ENCODE data around the gene DLG1. TPM values are rescaled to one million over a fixed set of nuclear protein-coding genes. Genes with fewer than 3 reads are reported as not detected.

The DLG1 gene
- total RNA-seq, 4 donors from 2014 or later, result 134 to 211 (median 152) TPM

GRCh38 chr3:197189623-197190022, 108.8 kb downstream of the DLG1 start:
- Histone ChIP-seq H3K27me3 (no peaks in the 10 kb centered on the region), H3K4me3 (no peak overlapping the region), H3K36me3 (no peaks in the 10 kb centered on the region), H3K4me1 (no peaks in the 10 kb centered on the region), H3K27ac (no peak overlapping the region), H3K9me3 (no peaks in the 10 kb centered on the region)
- TF ChIP-seq CTCF (IDR thresholded peaks at IDR 0.05) (no peak), POLR2A (IDR thresholded peaks at IDR 0.05) (no peak), EP300 (IDR thresholded peaks at IDR 0.05; ENCODE audit: low read depth) (no peak), POLR2AphosphoS5 (IDR thresholded peaks at IDR 0.05) (no peak)
- WGBS, 2 donors (ENCODE audit: low coverage in 1 of 2), result 45 to 49% methylated on average over 2 to 3 of the region's 3 CpGs
- in situ Hi-C loops (cut with MboI; ENCODE audit: low pct_ligation_motif_present in 1 of 4, low pct_unique_long_range_greater_than_20kb in 1 of 4, low sequenced_read_pairs in 3 of 4) (loop anchor here in 2 of 4 donors (25.0 kb wide), 1 partner anchor 202 kb away; no protein-coding TSS in a partner anchor), intact Hi-C loops (cut with DNase I; ENCODE audit: low total_unique reads) (loop anchor here (1.0 to 10.0 kb wide), 2 partner anchors 13 to 195 kb away; no protein-coding TSS in a partner anchor)
- DNase-seq, result no peak

- no peak for DNase-seq
- Histone ChIP-seq H3K36me3 (no peaks in the 10 kb centered on the region), H3K27ac (no peak overlapping the region), H3K9me3 (no peaks in the 10 kb centered on the region), H3K4me1 (no peaks in the 10 kb centered on the region), H3K27me3 (no peaks in the 10 kb centered on the region), H3K4me3 (no peak overlapping the region)
- TF ChIP-seq EP300 (IDR thresholded peaks at IDR 0.05; ENCODE audit: low read depth) (no peak), POLR2AphosphoS5 (IDR thresholded peaks at IDR 0.05) (no peak), CTCF (IDR thresholded peaks at IDR 0.05) (no peak), POLR2A (IDR thresholded peaks at IDR 0.05) (no peak)
- in situ Hi-C loops (cut with MboI; ENCODE audit: low pct_ligation_motif_present in 1 of 4, low pct_unique_long_range_greater_than_20kb in 1 of 4, low sequenced_read_pairs in 3 of 4), result loop anchor here in 2 of 4 donors (25.0 kb wide), 1 partner anchor 202 kb away; no protein-coding TSS in a partner anchor
- intact Hi-C loops (cut with DNase I; ENCODE audit: low total_unique reads), result loop anchor here (1.0 to 10.0 kb wide), 2 partner anchors 13 to 194 kb away; no protein-coding TSS in a partner anchor
- 73 to 75% methylated on average over 3 of the region's 3 CpGs for WGBS, 2 donors (ENCODE audit: low coverage in 1 of 2)
Observed at GRCh38 chr3:197188963-197189362, 109.4 kb downstream of the DLG1 start.

DNA sequence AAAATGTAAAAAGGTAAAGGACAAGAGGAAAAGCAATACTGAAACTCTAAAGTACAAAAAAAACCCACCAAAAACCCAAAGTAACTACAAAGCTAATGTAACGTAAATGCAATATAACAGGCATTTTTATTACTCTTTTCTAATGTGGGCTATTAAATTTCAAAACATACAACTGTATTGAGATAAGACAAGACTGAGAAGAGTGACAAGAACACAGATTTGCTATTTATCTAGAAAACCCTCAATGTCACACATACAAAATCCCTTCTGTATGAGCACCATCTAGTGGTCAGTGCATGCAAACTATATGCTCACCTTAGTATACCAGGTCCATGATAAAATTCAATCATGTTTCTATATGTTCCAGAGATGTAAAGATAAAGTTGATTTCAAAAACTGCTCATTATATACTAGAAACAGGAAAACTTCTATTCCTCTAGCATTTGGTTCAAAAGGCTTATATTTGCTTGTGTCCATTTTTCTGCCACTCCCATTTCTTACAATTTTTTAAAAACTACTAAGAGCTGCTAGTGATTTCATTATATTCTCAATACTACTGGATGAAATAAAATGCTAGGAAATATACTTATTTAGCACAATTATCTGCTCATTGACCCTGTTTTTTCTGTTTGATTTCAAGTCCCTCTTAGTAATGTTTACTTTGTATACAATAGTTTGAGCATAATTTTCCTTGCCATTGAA, 111.4 kb downstream of the DLG1 start:
- H3K36me3 ChIP-seq, result no peaks in the 10 kb centered on the region
- H3K27me3 ChIP-seq, result no peaks in the 10 kb centered on the region
- TF ChIP-seq POLR2AphosphoS5 (IDR thresholded peaks at IDR 0.05) (no peak), CTCF (IDR thresholded peaks at IDR 0.05) (peak; percentile 61 to 86 (median 79)), POLR2A (IDR thresholded peaks at IDR 0.05) (no peak), EP300 (IDR thresholded peaks at IDR 0.05; ENCODE audit: low read depth) (no peak)
- no peak overlapping the region for H3K4me3 ChIP-seq
- in situ Hi-C loops (cut with MboI; ENCODE audit: low pct_ligation_motif_present in 1 of 4, low pct_unique_long_range_greater_than_20kb in 1 of 4, low sequenced_read_pairs in 3 of 4), result loop anchor here in 2 of 4 donors (25.0 kb wide), 1 partner anchor 200 kb away; no protein-coding TSS in a partner anchor
- DNase-seq, result no peak
- H3K4me1 ChIP-seq, result no peaks in the 10 kb centered on the region
- intact Hi-C loops (cut with DNase I; ENCODE audit: low total_unique reads), result loop anchor here (10.0 kb wide), 1 partner anchor 192 kb away; no protein-coding TSS in a partner anchor
- 38 to 58% methylated on average over 1 of the region's 1 CpG for WGBS, 2 donors (ENCODE audit: low coverage in 1 of 2)
- no peaks in the 10 kb centered on the region for H3K9me3 ChIP-seq
- no peak overlapping the region for H3K27ac ChIP-seq

DNA sequence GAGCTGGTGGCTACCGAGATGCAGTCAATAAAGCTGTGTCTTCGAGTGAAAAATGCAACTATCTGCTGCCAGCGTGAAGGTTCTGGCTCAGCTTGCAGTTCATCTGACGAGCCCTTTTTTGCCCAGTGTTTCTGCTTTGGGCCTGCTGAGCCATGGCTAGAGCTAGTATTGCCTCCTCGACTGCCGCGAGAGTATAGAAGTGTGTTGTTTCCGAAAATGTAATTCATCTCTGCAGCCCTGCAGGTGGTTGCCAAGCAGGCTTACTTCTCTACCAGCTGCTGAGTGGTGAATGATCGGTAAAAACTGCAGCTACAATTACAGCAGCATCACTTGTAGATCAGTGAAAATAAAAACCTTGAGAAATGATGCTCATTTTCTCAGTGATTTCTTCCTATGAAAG, 114.8 kb downstream of the DLG1 start:
- TF ChIP-seq CTCF (IDR thresholded peaks at IDR 0.05), result no peak
- no peak for TF ChIP-seq POLR2AphosphoS5 (IDR thresholded peaks at IDR 0.05)
- TF ChIP-seq POLR2A (IDR thresholded peaks at IDR 0.05), result no peak
- TF ChIP-seq EP300 (IDR thresholded peaks at IDR 0.05; ENCODE audit: low read depth), result no peak
- intact Hi-C loops (cut with DNase I; ENCODE audit: low total_unique reads) (loop anchor here (10.0 kb wide), 1 partner anchor 189 kb away; no protein-coding TSS in a partner anchor), in situ Hi-C loops (cut with MboI; ENCODE audit: low pct_ligation_motif_present in 1 of 4, low pct_unique_long_range_greater_than_20kb in 1 of 4, low sequenced_read_pairs in 3 of 4) (loop anchor here in 2 of 4 donors (25.0 kb wide), 1 partner anchor 196 kb away; no protein-coding TSS in a partner anchor)
- Histone ChIP-seq H3K9me3 (no peaks in the 10 kb centered on the region), H3K27ac (no peak overlapping the region), H3K27me3 (no peaks in the 10 kb centered on the region), H3K36me3 (no peaks in the 10 kb centered on the region), H3K4me1 (no peaks in the 10 kb centered on the region), H3K4me3 (no peak overlapping the region)
- DNase-seq, result no peak
- WGBS, 2 donors (ENCODE audit: low coverage in 1 of 2), result 88 to 92% methylated on average over 6 to 9 of the region's 9 CpGs

All from transverse colon (tissue), 4 donors.